ENCODE measurements around the gene NFKBIZ.
A peak's percentile ranks its signal among the peaks of the same experiment; 100 is the strongest.
"Not testable (repeated sequence)": the region's sequence is repeated elsewhere in the genome, so short reads cannot be mapped to it uniquely, and the experiment has no call there.

Gene NFKBIZ

DNA sequence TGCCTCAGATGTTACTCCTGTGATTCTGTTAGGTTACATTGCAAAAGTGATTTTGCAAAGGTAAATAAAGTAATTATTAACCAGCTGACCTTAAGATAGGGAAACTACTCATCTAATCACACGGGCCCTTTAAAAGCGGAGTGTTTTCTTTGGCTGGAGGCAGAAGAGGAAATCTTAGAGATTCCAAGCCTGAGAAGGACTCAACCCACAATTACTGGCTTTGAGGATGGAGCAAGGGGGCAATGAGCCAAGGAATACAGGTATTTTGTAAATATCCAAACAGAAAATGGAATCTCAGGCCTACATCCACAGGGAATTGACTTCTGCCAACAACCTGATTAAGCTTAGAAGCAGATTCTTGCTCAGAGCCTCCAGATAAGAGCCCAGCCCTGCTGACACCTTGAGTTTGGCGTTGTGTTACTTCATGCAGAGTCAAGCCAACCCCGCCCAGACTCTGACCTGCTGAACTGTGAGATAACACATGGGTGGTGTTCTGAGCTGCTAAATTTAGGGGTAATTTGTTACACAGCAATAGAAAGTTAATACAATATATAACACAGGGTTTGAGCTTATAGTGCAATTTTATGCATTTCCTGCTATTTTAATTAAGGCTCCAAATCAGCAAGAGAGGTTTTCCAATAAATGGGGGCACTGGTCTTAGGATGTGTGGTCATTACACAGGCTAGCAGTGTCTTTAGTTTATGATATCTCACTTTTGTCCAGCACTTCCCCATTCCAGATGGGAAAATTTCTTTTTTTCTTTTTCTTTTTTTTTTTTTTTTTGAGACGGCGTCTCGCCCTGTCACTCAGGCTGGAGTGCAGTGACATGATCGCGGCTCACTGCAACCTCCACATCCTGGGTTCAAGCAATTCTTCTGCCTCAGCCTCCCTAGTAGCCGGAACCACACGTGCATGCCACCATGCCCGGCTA lies 19.5 kb downstream of the NFKBIZ start:
- DNase-seq (ENCODE audit: insufficient read length, low spot score) (no peak), FAIRE-seq (peak; percentile 69)
- TF ChIP-seq SPI1 (IDR thresholded peaks at IDR 0.05; ENCODE audit: low read depth, low read length), result 0 out of 2 replicates have a peak, but pooled peaks have one; percentile 13
- no peak for TF ChIP-seq POLR2AphosphoS5 (IDR thresholded peaks at IDR 0.05; ENCODE audit: low read depth, low read length)
- no peak for TF ChIP-seq PAX5 (IDR thresholded peaks at IDR 0.05; ENCODE audit: insufficient read depth, low read length, severe bottlenecking)

GRCh38 chr3:101870138-101870537 lies 20.8 kb downstream of the NFKBIZ start:
- DNase-seq (ENCODE audit: insufficient read length, low spot score) (no peak), FAIRE-seq (no peak)
- TF ChIP-seq POLR2AphosphoS5 (IDR thresholded peaks at IDR 0.05; ENCODE audit: low read depth, low read length) (no peak), SPI1 (IDR thresholded peaks at IDR 0.05; ENCODE audit: low read depth, low read length) (no peak), POU2F2 (IDR thresholded peaks at IDR 0.05; ENCODE audit: low read depth, low read length) (no peak), POLR2A (IDR thresholded peaks at IDR 0.05; ENCODE audit: low read depth, low read length) (no peak), TAF1 (IDR thresholded peaks at IDR 0.05; ENCODE audit: low read depth, low read length) (no peak), PAX5 (IDR thresholded peaks at IDR 0.05; ENCODE audit: insufficient read depth, low read length, severe bottlenecking) (no peak)

- DNase-seq (ENCODE audit: insufficient read length, low spot score) (no peak), FAIRE-seq (no peak)
- no peak for TF ChIP-seq POLR2A (IDR thresholded peaks at IDR 0.05; ENCODE audit: low read depth, low read length)
- TF ChIP-seq POU2F2 (IDR thresholded peaks at IDR 0.05; ENCODE audit: low read depth, low read length), result no peak
- no peak for TF ChIP-seq TAF1 (IDR thresholded peaks at IDR 0.05; ENCODE audit: low read depth, low read length)
- no peak for TF ChIP-seq SPI1 (IDR thresholded peaks at IDR 0.05; ENCODE audit: low read depth, low read length)
- no peak for TF ChIP-seq PAX5 (IDR thresholded peaks at IDR 0.05; ENCODE audit: insufficient read depth, low read length, severe bottlenecking)
Observed at GRCh38 chr3:101873619-101874018, 24.3 kb downstream of the NFKBIZ start.

- TF ChIP-seq SPI1 (IDR thresholded peaks at IDR 0.05; ENCODE audit: low read depth, low read length), result 0 out of 2 replicates have a peak, but pooled peaks have one; percentile 22
- no peak for TF ChIP-seq PAX5 (IDR thresholded peaks at IDR 0.05; ENCODE audit: insufficient read depth, low read length, severe bottlenecking)
- FAIRE-seq (peak; percentile 69), DNase-seq (ENCODE audit: insufficient read length, low spot score) (no peak)
Observed at GRCh38 chr3:101876142-101876541, 26.8 kb downstream of the NFKBIZ start.

- TF ChIP-seq PAX5 (IDR thresholded peaks at IDR 0.05; ENCODE audit: insufficient read depth, low read length, severe bottlenecking) (no peak), POU2F2 (IDR thresholded peaks at IDR 0.05; ENCODE audit: low read depth, low read length) (no peak), TAF1 (IDR thresholded peaks at IDR 0.05; ENCODE audit: low read depth, low read length) (no peak), SPI1 (IDR thresholded peaks at IDR 0.05; ENCODE audit: low read depth, low read length) (no peak), POLR2A (IDR thresholded peaks at IDR 0.05; ENCODE audit: low read depth, low read length) (no peak), POLR2AphosphoS5 (IDR thresholded peaks at IDR 0.05; ENCODE audit: low read depth, low read length) (no peak)
- FAIRE-seq, result no peak
- no peak for DNase-seq (ENCODE audit: insufficient read length, low spot score)
Observed at GRCh38 chr3:101878589-101878988, 29.3 kb downstream of the NFKBIZ start.

DNA sequence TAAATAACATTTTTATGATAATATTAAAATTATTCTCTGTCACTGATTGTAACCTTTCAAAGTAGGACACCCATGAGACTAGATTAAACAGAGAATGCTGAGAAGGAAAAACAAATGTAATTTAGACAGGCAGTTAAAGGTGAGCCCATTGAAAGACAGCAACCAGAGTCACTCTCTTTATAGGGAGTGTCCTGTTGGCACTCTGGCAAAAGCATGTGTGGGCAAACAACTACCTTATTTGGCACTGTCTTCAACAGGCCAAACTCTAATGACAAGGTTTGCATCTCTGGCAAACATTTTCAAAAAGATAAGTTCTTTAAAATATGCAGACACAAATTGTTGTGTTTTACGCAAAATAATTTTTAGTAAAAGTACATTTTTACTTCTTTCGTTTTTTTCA lies 29.8 kb downstream of the NFKBIZ start:
- TF ChIP-seq SPI1 (IDR thresholded peaks at IDR 0.05; ENCODE audit: low read depth, low read length), result no peak
- TF ChIP-seq POLR2A (IDR thresholded peaks at IDR 0.05; ENCODE audit: low read depth, low read length), result no peak
- no peak for TF ChIP-seq TAF1 (IDR thresholded peaks at IDR 0.05; ENCODE audit: low read depth, low read length)
- no peak for DNase-seq (ENCODE audit: insufficient read length, low spot score)

GRCh38 chr3:101879623-101880284 lies 30.4 kb downstream of the NFKBIZ start:
- DNase-seq (ENCODE audit: insufficient read length, low spot score) (no peak), FAIRE-seq (no peak)
- no peak for TF ChIP-seq PAX5 (IDR thresholded peaks at IDR 0.05; ENCODE audit: insufficient read depth, low read length, severe bottlenecking)
- TF ChIP-seq SPI1 (IDR thresholded peaks at IDR 0.05; ENCODE audit: low read depth, low read length), result no peak
- no peak for TF ChIP-seq POLR2A (IDR thresholded peaks at IDR 0.05; ENCODE audit: low read depth, low read length)
- TF ChIP-seq POLR2AphosphoS5 (IDR thresholded peaks at IDR 0.05; ENCODE audit: low read depth, low read length), result no peak
- no peak for TF ChIP-seq TAF1 (IDR thresholded peaks at IDR 0.05; ENCODE audit: low read depth, low read length)
- TF ChIP-seq POU2F2 (IDR thresholded peaks at IDR 0.05; ENCODE audit: low read depth, low read length), result no peak

More for the DNA sequence above, 29.8 kb downstream of the NFKBIZ start:
- FAIRE-seq, result peak; percentile 16

DNA sequence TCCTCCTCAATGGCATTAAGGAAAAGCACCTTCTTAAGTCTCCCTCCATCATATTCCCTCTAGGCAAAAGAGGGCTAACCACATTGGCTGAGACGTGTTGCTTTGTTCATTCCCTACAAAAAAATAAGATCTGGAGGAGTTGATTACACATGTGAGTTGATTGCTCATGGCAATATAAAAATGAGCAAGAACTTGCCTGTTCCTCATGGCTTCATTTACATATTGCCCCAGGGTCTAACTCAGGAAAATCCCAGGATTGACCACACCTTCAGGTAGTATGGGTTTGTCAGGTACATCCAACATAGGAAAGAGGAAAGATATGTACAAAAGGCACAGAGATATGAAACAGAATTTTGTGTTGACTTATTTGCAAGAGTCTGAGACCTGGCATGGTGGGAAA lies 35.5 kb downstream of the NFKBIZ start:
- TF ChIP-seq SPI1 (IDR thresholded peaks at IDR 0.05; ENCODE audit: low read depth, low read length), result no peak
- TF ChIP-seq TAF1 (IDR thresholded peaks at IDR 0.05; ENCODE audit: low read depth, low read length), result no peak
- TF ChIP-seq POU2F2 (IDR thresholded peaks at IDR 0.05; ENCODE audit: low read depth, low read length), result no peak
- TF ChIP-seq POLR2AphosphoS5 (IDR thresholded peaks at IDR 0.05; ENCODE audit: low read depth, low read length), result no peak
- DNase-seq (ENCODE audit: insufficient read length, low spot score), result no peak
- peak; percentile 5 for FAIRE-seq

DNA sequence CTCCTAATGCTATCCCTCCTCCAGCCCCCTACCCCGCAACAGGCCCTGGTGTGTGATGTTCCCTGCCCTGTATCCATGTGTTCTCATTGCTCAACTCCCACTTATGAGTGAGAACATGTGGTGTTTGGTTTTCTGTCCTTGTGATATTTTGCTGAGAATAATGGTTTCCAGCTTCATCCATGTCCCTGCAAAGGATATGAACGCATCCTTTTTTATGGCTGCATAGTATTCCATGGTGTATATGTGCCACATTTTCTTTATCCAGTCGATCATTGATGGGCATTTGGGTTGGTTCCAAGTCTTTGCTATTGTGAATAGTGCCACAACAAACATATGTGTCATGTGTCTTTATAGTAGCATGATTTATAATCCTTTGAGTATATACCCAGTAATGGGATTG lies 36.3 kb downstream of the NFKBIZ start:
- not testable (repeated sequence) for FAIRE-seq; DNase-seq (ENCODE audit: insufficient read length, low spot score)

- no peak for DNase-seq (ENCODE audit: insufficient read length, low spot score)
- FAIRE-seq, result no peak
- TF ChIP-seq SPI1 (IDR thresholded peaks at IDR 0.05; ENCODE audit: low read depth, low read length), result no peak
- TF ChIP-seq POLR2A (IDR thresholded peaks at IDR 0.05; ENCODE audit: low read depth, low read length), result no peak
- no peak for TF ChIP-seq TAF1 (IDR thresholded peaks at IDR 0.05; ENCODE audit: low read depth, low read length)
- TF ChIP-seq POU2F2 (IDR thresholded peaks at IDR 0.05; ENCODE audit: low read depth, low read length), result no peak
- TF ChIP-seq POLR2AphosphoS5 (IDR thresholded peaks at IDR 0.05; ENCODE audit: low read depth, low read length), result no peak
- no peak for TF ChIP-seq PAX5 (IDR thresholded peaks at IDR 0.05; ENCODE audit: insufficient read depth, low read length, severe bottlenecking)
Observed at GRCh38 chr3:101886626-101887025, 37.3 kb downstream of the NFKBIZ start.
